ENCODE data around the gene PIK3IP1. TPM values are rescaled to one million over a fixed set of nuclear protein-coding genes. Genes with fewer than 3 reads are reported as not detected.

PIK3IP1 gene
- total RNA-seq, 4 donors from 2014 or later = 39.8 to 88.4 (median 48.1) TPM

DNA sequence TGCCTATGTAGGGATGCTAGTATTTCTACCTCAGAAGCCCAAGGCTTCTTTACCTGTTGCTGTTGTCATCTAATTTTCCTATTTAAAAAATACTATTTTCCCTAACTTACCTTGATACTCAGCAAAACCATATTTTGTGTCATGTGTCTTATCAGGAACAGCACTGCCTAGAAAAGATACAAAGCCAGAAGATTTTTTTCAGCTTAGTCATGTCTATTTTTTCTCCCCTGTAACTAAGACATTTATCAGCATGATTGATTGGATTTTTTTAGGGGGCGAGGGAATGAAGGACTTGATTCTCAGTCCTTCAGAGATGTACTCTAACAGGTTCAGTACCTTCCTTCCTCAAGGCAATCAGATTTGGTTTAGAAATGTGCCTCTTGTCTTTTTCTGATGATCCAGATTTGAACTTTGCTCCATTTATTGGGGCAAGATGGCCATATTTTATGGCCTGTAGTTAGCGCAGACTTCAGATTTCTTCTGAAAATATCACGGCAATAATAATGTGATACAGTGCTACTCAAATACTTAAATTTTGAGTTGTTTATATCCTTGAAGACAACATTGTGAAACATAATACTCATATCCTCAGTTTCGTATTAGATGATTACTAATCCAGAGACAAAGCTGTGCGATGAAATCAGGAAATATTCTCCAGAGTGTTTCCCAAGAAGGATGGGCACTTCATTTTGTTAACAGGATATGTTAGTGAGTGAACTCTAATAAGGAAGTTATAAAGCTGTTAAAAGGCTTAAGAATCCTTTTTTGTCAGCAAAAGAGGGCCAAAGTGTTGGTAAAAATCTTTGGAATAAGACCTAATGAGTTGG is 3.8 kb upstream of the PIK3IP1 start:
- H3K36me3 ChIP-seq = no peaks in the 10 kb centered on the region
- intact Hi-C loops (cut with DNase I) = no loop called here
- TF ChIP-seq, protein P1, sequence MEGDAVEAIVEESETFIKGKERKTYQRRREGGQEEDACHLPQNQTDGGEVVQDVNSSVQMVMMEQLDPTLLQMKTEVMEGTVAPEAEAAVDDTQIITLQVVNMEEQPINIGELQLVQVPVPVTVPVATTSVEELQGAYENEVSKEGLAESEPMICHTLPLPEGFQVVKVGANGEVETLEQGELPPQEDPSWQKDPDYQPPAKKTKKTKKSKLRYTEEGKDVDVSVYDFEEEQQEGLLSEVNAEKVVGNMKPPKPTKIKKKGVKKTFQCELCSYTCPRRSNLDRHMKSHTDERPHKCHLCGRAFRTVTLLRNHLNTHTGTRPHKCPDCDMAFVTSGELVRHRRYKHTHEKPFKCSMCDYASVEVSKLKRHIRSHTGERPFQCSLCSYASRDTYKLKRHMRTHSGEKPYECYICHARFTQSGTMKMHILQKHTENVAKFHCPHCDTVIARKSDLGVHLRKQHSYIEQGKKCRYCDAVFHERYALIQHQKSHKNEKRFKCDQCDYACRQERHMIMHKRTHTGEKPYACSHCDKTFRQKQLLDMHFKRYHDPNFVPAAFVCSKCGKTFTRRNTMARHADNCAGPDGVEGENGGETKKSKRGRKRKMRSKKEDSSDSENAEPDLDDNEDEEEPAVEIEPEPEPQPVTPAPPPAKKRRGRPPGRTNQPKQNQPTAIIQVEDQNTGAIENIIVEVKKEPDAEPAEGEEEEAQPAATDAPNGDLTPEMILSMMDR (IDR thresholded peaks at IDR 0.05) = no peak
- TF ChIP-seq POLR2A (IDR thresholded peaks at IDR 0.05) = no peak
- no peak overlapping the region for H3K4me3 ChIP-seq (replicated peaks in 1 of 3)
- H3K4me1 ChIP-seq = peaks cover 26 to 50% of the 10 kb centered on the region in 2 donors
- no peaks in the 10 kb centered on the region for H3K9me3 ChIP-seq
- H3K27ac ChIP-seq = peak overlapping the region; percentile 46 to 80 (median 77)
- H3K27me3 ChIP-seq = no peaks in the 10 kb centered on the region
- no peak for DNase-seq
- WGBS, 2 donors = 65 to 82% methylated on average over 5 of the region's 5 CpGs

DNA sequence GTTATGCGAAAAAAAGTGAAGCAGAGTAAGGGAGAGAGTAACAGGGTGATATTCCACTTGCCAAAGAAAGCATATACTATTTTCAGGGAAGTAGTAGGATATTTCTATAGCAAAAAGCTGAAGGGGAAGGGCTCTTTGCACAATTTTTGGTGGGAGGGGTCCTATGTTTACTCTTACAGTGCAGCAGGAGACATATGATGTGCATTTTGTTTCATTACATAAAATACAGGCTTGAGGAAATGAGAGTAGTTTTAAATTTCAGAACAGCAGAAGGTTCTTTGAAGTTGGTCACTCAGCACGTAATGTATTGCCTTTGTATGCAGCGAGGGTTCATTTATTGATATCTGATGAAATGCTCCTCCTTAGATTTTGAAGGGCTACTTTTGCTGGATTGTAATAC is 3.1 kb upstream of the PIK3IP1 start:
- no peak for DNase-seq
- H3K4me3 ChIP-seq (replicated peaks in 1 of 3) = no peak overlapping the region
- 86 to 96% methylated on average over 3 of the region's 3 CpGs for WGBS, 2 donors
- H3K4me1 ChIP-seq = peaks cover 21 to 44% of the 10 kb centered on the region in 2 donors
- intact Hi-C loops (cut with DNase I) = no loop called here
- no peaks in the 10 kb centered on the region for H3K27me3 ChIP-seq
- peak overlapping the region; percentile 46 to 80 (median 77) for H3K27ac ChIP-seq
- TF ChIP-seq, protein P1 (IDR thresholded peaks at IDR 0.05) = no peak
- TF ChIP-seq POLR2A (IDR thresholded peaks at IDR 0.05) = no peak
- no peaks in the 10 kb centered on the region for H3K9me3 ChIP-seq
- no peaks in the 10 kb centered on the region for H3K36me3 ChIP-seq

DNA sequence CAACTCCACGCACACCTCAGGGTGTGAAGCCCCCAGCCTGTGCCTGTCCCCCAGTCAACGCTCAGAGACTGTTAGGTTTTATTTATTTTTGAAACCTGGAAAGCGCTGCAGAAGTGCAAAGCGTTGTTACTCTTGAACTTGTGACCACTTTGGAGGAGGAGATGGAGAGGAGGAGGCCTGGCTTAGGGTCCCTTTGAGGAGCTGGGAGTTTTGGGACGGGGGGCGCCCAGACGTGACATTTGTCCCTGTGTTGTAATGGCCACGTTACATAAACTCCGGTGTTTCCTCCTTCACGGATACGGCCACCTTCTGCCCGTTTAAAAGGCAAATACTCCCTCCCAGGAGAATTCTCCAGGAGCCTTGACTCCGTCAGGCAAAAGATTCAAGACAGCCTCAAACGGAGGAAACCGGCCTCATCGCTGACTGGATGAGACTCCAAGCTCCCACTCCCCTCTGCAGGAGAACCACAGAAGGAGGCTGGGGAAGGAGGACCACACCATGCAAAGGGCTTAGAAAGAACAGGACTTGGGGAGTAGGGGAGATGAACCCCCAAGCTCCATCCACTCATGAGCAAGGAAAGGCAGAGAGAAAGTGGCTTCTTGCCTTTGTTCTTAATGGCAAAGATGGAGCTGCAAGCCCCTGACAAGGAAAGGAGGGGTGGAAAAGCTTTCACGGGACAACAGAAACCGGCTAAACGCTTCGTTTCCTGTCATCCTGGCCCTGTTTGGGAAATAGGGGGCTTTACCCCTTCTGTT is 630 bp downstream of the PIK3IP1 start:
- peak; percentile 34 to 47 for DNase-seq
- Histone ChIP-seq H3K27ac (peak overlapping the region; percentile 82 to 99 (median 97)), H3K36me3 (peaks cover 0 to 18% of the 10 kb centered on the region in 2 donors), H3K4me3 (replicated peaks in 1 of 3) (peak overlapping the region; percentile 10 to 52 (median 38)), H3K27me3 (no peaks in the 10 kb centered on the region), H3K9me3 (no peaks in the 10 kb centered on the region), H3K4me1 (peaks cover 48 to 60% of the 10 kb centered on the region in 2 donors)
- intact Hi-C loops (cut with DNase I) = no loop called here
- no peak for TF ChIP-seq POLR2A (IDR thresholded peaks at IDR 0.05)
- TF ChIP-seq, protein P1 (IDR thresholded peaks at IDR 0.05) = no peak
- WGBS, 2 donors = 1 to 2% methylated on average over 18 to 20 of the region's 20 CpGs

DNA sequence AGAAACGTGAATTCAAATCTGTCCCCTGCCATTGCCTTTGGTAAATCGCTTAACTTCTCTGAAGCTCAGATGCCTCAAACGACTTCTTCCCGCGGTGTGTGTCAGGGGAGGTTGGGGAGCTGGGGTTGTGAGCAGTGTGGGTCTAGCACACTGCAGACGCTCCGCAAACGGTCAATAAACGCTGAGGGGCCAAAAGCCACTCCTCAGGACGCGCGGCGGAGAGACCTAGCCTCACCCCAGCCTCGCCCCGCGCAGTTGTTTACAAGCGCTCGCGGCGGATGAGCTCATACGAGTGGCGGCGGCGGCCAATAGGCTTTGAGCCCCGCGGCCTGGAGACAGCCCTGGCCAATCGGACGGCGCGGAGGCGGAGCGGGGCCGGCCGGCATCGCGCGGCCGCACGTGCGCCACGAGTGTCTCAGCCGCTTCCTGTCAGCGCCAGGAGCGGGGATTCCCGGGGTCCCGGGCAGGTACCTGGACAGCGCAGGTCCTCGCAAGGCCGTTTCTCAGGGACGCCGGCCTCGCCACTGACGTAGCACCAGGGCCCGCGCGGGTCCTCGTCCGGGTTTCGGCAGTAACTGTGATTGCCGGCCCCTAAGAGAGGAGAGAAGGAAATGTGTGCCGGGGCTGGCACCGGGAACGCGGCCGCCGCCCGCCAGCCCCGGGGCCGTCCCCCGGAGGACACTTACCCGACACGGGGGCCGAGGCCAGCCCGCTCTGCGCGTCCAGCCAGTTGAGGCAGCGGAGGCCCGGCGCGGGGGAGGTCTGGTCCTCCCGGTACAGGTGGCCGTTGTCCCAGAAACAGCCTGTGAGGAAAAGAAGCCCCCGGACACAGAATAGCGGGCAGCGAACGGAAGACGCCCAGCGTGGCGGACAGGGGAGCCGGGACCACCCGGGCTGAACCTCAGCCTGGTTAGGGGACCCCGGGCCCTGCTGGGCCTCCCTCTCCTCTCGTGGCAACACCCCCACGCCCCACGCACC is 1.5 kb downstream of the PIK3IP1 start:
- peak; percentile 79 to 99 for TF ChIP-seq POLR2A (IDR thresholded peaks at IDR 0.05)
- TF ChIP-seq, protein P1 (IDR thresholded peaks at IDR 0.05) = no peak
- H3K27me3 ChIP-seq = no peaks in the 10 kb centered on the region
- peak overlapping the region; percentile 95 to 99 (median 97) for H3K27ac ChIP-seq
- DNase-seq = peak; percentile 98 to 99
- WGBS, 2 donors = 1 to 2% methylated on average over 19 to 32 of the region's 95 CpGs
- H3K4me3 ChIP-seq (replicated peaks in 1 of 3) = peak overlapping the region; percentile 22 to 52 (median 25)
- no peaks in the 10 kb centered on the region for H3K9me3 ChIP-seq
- intact Hi-C loops (cut with DNase I) = no loop called here
- H3K36me3 ChIP-seq = peaks cover under 1 to 27% of the 10 kb centered on the region in 2 donors
- H3K4me1 ChIP-seq = peaks cover 47 to 53% of the 10 kb centered on the region in 2 donors
